Measurements from ENCODE around the gene MIF.
"Not testable (repeated sequence)": the region's sequence is repeated elsewhere in the genome, so short reads cannot be mapped to it uniquely, and the experiment has no call there.

MIF gene

GRCh38 chr22:23878219-23878618 lies 16.0 kb upstream of the MIF start:
- no peak for DNase-seq

- DNase-seq: no peak
Measured at GRCh38 chr22:23882370-23882769, 11.8 kb upstream of the MIF start.

DNA sequence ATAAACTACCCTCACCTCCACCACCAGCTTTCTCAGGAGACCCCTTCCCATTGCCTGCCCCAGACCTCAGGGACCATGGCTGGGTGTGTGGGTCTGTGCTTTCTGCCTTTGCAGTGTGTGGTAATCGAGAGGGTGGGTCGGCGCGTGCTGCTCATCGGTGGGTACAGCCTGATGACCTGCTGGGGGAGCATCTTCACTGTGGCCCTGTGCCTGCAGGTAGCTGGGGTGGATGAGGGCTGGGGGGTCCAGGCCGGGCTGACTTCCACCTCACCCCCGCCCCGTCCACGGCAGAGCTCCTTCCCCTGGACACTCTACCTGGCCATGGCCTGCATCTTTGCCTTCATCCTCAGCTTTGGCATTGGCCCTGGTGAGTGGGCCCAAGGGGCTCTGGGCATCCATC lies 10.5 kb upstream of the MIF start:
- DNase-seq: no peak

DNA sequence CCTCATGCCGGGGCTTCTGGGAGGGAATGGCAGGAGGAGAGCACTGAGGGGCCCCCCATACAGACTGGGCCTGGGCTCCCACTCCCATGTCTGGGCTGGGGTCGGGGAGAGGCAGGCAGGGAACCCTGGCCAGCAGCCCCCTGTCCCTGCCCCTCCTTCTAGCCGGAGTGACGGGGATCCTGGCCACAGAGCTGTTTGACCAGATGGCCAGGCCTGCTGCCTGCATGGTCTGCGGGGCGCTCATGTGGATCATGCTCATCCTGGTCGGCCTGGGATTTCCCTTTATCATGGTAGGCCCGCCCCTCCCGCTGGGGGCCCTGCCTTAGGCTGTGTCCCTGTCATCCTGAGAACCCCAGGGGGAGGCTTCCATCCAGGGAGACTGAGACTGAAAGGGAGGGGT lies 10.0 kb upstream of the MIF start:
- DNase-seq: no peak

- DNase-seq: no peak
Measured at GRCh38 chr22:23888615-23889401, 5.4 kb upstream of the MIF start.

GRCh38 chr22:23889620-23890019 lies 4.6 kb upstream of the MIF start:
- no peak for DNase-seq

DNA sequence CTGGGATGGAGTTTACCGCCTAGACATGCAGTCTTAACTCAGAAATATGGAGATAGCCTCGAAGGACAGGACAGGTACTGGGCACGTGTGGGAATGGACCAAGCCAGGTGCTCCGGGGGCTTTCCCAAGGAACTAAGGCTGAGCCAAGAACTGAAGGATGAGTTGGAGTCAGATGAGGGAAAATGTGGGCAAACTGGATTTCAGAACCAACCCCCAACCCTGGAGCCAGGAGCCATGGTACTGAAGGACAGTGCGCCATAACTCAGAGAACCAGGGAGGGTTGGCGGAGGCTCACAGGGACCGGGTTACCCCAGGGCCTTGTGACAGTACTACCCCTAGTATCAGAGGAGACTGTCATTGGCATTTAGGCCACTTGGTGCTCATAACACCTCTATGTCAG lies 2.5 kb upstream of the MIF start:
- no peak for DNase-seq

GRCh38 chr22:23892130-23892529 lies 2.1 kb upstream of the MIF start:
- no peak for DNase-seq

DNA sequence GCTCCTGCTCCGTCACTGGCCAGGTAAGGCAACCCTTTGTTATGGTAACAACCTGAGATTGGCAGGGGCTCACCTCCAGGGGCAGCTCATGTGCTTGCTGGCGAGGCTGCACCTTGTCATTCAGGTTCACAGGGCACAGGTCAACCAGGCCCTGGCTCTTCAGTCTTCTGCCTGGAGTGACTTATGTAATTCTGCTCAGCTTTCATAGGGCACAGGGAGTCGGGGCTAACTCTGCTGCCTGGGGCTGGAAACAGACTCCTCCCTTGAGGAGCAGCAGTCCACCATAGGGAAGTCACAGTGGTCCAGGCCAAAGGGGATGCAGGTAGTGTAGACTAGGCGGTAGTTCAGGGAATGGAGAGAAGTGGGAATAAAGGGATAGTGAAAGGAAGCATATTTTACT lies 1.5 kb upstream of the MIF start:
- DNase-seq: no peak

DNA sequence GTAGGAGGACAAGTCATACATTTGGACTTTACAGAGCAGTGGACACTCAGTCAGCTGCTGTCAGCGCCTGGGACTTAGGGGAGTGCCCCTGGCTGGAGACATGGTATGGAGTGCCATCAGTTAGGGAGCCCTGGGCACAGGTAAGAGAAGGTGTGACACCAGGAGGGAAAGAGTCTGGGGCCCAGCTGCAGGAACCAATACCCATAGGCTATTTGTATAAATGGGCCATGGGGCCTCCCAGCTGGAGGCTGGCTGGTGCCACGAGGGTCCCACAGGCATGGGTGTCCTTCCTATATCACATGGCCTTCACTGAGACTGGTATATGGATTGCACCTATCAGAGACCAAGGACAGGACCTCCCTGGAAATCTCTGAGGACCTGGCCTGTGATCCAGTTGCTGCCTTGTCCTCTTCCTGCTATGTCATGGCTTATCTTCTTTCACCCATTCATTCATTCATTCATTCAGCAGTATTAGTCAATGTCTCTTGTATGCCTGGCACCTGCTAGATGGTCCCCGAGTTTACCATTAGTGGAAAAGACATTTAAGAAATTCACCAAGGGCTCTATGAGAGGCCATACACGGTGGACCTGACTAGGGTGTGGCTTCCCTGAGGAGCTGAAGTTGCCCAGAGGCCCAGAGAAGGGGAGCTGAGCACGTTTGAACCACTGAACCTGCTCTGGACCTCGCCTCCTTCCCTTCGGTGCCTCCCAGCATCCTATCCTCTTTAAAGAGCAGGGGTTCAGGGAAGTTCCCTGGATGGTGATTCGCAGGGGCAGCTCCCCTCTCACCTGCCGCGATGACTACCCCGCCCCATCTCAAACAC lies 850 bp upstream of the MIF start:
- no peak for DNase-seq

DNA sequence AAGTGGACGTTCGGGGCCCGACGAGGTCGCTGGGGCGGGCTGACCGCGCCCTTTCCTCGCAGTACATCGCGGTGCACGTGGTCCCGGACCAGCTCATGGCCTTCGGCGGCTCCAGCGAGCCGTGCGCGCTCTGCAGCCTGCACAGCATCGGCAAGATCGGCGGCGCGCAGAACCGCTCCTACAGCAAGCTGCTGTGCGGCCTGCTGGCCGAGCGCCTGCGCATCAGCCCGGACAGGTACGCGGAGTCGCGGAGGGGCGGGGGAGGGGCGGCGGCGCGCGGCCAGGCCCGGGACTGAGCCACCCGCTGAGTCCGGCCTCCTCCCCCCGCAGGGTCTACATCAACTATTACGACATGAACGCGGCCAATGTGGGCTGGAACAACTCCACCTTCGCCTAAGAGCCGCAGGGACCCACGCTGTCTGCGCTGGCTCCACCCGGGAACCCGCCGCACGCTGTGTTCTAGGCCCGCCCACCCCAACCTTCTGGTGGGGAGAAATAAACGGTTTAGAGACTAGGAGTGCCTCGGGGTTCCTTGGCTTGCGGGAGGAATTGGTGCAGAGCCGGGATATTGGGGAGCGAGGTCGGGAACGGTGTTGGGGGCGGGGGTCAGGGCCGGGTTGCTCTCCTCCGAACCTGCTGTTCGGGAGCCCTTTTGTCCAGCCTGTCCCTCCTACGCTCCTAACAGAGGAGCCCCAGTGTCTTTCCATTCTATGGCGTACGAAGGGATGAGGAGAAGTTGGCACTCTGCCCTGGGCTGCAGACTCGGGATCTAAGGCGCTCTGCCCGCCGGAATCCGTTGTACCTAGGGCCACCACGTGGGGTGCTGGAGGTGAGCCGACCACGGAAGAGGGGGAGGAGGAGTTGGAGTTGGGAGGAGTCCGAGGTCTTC lies 771 bp downstream of the MIF start:
- DNase-seq: peak; percentile 28

GRCh38 chr22:23895599-23896144 lies 1.5 kb downstream of the MIF start:
- no peak for DNase-seq

DNA sequence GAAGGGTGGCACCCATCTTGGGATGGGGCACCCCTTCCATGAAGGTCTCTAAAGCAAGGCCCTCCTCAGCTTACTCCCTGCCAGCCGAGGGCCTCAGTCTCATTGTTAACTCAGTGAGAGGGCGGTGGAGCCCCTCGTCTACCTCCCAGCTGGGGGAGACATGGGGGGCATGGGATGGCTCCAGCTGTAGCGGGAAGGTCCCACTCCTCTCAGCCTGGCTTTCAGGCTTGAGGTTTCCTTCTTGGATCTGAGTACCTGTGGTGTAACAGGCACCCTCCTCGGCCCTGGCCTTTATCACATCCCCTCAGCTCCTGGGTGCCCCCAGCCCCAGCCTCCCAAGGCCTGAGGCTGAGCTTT lies 2.0 kb downstream of the MIF start:
- DNase-seq: no peak

- DNase-seq: no peak
Measured at GRCh38 chr22:23896523-23897186, 2.5 kb downstream of the MIF start.

DNA sequence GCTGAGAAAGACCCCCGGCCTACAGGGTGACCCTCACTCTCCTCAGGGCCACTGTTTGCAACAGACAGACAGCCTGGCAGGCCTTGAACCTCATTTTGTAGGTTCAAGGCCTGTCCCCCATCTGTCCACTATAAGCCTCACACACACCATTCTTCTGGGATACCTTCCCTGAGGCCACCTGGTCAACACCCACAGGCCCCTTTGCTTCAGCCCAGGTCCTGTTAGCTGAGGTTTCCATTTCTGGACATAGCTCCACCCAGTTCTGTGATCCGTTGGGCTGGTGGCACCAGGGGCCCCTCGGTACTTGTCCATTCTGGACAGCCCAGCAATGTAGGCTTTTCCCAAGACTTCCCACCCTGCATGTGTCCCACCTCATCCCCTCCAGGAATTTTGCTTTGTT lies 3.1 kb downstream of the MIF start:
- no peak for DNase-seq

GRCh38 chr22:23898006-23898974 lies 4.1 kb downstream of the MIF start:
- DNase-seq: no peak

DNA sequence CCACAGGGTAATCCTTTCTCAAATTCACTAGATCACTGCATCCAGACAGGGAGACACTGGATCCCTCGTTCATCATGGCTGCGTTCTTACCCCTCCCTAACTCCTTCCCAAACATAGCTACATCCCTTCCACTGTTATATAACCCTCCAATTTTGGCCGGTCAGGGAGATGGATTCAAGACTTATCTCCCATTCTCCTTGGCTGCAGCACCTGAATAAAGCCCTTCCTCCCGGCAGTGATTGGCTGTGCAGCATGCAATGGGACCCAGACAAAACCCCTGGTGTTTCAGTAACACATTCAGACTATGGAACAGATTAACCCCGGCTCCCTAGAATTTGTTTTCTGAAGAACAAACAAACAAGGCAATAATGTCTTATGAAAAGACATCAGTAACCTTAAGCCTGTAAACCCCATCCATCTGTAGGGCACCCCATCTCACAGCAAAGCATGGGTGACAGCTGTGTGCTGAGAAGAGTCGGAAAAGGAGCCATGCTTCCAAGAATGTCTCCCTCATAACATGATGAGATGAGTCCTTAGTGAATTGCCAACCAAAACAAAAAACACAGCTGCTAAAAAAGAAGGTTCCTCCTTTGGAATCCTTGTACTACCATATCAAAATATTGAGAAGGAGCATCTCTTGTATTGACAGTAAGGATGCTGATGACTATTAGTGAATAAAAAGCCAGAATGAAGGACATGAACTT lies 5.0 kb downstream of the MIF start:
- DNase-seq: no peak

DNA sequence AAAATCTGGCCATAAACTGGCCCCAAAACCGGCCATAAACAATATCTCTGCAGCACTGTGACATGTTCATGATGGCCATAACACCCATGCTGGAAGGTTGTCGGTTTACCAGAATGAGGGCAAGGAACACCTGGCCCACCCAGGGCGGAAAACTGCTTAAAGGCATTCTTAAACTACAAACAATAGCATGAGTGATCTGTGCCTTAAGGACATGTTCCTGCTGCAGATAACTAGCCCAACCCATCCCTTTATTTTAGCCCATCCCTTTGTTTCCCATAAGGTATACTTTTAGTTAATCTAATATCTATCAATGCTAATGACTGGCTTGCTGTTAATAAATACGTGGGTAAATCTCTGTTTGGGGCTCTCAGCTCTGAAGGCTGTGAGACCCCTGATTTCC lies 6.0 kb downstream of the MIF start:
- not testable (repeated sequence) for DNase-seq

DNA sequence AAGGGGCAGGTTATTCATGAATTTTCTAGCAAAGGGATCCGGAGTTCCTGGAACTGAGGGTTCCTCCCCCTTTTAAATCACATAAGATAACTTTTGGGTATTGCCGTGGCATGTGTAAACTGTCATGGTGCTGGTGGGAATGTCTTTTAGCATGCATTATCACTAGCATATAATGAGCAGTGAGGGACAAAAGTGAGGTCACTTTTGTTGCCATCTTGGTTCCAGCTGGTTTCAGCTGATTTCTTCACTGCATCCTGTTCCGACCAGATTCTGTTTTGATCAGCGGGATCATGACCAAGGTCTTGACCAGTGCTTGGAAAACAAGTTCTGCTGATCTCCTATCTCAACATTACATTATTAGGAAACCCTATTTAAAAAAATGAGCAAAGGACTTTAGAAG lies 7.4 kb downstream of the MIF start:
- no peak for DNase-seq

GRCh38 chr22:23903328-23903971 lies 9.3 kb downstream of the MIF start:
- DNase-seq: no peak

Measured in NCI-H1048 (cell line).